Lung (tissue), 12 donors: ENCODE measurements around the gene AGBL4. TPM values are rescaled to one million over a fixed set of nuclear protein-coding genes. Genes with fewer than 3 reads are reported as not detected.

Experiments used
- ATAC-seq: fragments of 200-7000 bp; cut with Tn5 transposase; one replicate; pipeline ENCODE4 v1.9.1; 2020; ENCODE audit warnings: moderate number of reproducible peaks; ENCODE audit not compliant: insufficient read depth, low FRiP score
- DNase-seq, 3 donors: peaks; one replicate each; pipeline ENCODE4 v3.0.0-alpha.2; 2013 to 2017
- H3K27ac ChIP-seq, 2 donors: one replicate each; pipeline ENCODE4 v1.5.1; 2013; ENCODE audit warnings: mild to moderate bottlenecking in 2 of 2, moderate library complexity in 2 of 2, control low read depth in 1 of 2, inconsistent platforms in 1 of 2, low read depth in 1 of 2, low read length in 1 of 2
- H3K27me3 ChIP-seq, 3 donors: one replicate each; pipeline ENCODE4 v1.5.1; 2013; ENCODE audit warnings: low read length in 2 of 3; ENCODE audit not compliant: control insufficient read depth in 3 of 3, insufficient read depth in 3 of 3
- H3K36me3 ChIP-seq, 4 donors: one replicate each; pipeline ENCODE4 v1.5.1; 2013; ENCODE audit warnings: low read length in 4 of 4, mild to moderate bottlenecking in 1 of 4, moderate library complexity in 1 of 4; ENCODE audit not compliant: control insufficient read depth in 4 of 4, insufficient read depth in 4 of 4
- H3K4me1 ChIP-seq, 5 donors: one replicate each; pipeline ENCODE4 v1.5.1; 2013; ENCODE audit warnings: low read length in 5 of 5, mild to moderate bottlenecking in 2 of 5, moderate library complexity in 1 of 5; ENCODE audit not compliant: control insufficient read depth in 5 of 5, insufficient read depth in 5 of 5
- H3K4me3 ChIP-seq: one replicate; pipeline ENCODE4 v1.5.1; 2013; ENCODE audit warnings: mild to moderate bottlenecking, control low read depth, moderate library complexity
- H3K9ac ChIP-seq, 2 donors: one replicate each; pipeline ENCODE4 v1.5.1; 2013; ENCODE audit warnings: low read length in 2 of 2, control low read depth in 1 of 2; ENCODE audit not compliant: insufficient read depth in 1 of 2
- H3K9me3 ChIP-seq, 4 donors: one replicate each; pipeline ENCODE4 v1.5.1; 2013; ENCODE audit warnings: low read length in 3 of 4, mild to moderate bottlenecking in 1 of 4, moderate library complexity in 1 of 4; ENCODE audit not compliant: control insufficient read depth in 4 of 4, insufficient read depth in 3 of 4
- CTCF ChIP-seq: IDR thresholded peaks from 2 replicates; pipeline ENCODE4 v1.5.1; 2012; ENCODE audit warnings: mild to moderate bottlenecking; ENCODE audit errors: control extremely low read depth, extremely low read depth
- WGBS, 2 donors: extraction: QIAGEN DNeasy Blood & Tissue Kit; methylation state at CpG; one replicate each; pipeline ENCODE4 v1.1.7; 2013; 5-methylcytosine and 5-hydroxymethylcytosine counted together
- polyA plus RNA-seq, 2 donors: library from polyadenylated mRNA; stranded (reverse); fragments of 200-250 nt; gene quantifications; one replicate each; pipeline ENCODE4 v1.2.1, GENCODE V29; 2013
- total RNA-seq, 2 donors: library from RNA; depleted of rRNA in 1 of 2; stranded (reverse); fragments of >200 nt in 1 of 2; gene quantifications; one replicate each; pipeline ENCODE4 v1.2.1, GENCODE V29; 2014 to 2021
- donor health status: control.
- donor health status: control.
- donor health status: Bipolar disorder and iron deficiency.
- donor health status: healthy.
- donor health status: DM: yes; HTN: yes; CAD: no.

AGBL4 gene
- total and polyA plus RNA-seq, 4 donors: 0.24 to 7.5 (median 2.6) TPM

DNA sequence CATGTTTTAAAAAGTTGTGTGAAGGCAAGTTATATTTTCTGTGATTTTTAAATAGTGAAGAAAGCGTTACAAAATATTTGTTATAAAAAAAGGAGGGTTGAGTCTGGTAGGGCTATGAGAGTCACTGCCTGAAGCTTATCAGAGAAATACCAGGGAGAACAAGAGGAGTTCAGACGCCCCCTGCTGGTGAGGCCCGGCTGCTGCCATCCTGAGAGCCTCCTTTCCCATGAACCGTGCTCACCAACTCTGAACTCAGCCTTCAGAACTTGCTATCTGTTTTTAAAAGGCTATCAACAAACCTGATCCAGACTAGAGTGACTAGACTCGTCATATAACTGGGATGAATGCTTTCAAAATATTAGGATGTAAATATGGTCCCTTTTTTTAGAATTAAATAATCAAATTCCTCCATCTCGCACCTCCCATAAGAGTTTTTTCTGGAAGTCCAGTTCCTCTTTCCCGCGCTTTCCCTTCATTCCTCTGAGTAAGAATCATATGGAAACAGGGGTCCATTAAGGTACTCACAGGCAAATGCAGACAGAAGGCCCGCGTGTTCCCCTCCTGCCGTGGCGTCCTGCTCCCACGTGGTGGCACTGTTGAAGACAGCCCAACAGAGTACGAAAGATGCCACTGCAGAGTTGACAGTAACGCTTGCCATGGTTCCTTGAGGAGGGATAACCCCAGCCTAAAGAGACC lies 1525.5 kb downstream of the AGBL4 start:
- TF ChIP-seq CTCF: peak; percentile 82
- no peak overlapping the region for H3K9ac ChIP-seq
- peak; percentile 87 to 90 (median 90) for DNase-seq
- H3K36me3 ChIP-seq: no peaks in the 10 kb centered on the region
- H3K4me3 ChIP-seq: no peak overlapping the region
- 16 to 22% methylated on average over 15 of the region's 15 CpGs for WGBS, 2 donors
- no peaks in the 10 kb centered on the region for H3K9me3 ChIP-seq
- ATAC-seq: peak; percentile 75
- peaks cover 0 to 28% (median 7%) of the 10 kb centered on the region in 5 donors for H3K4me1 ChIP-seq
- no peaks in the 10 kb centered on the region for H3K27me3 ChIP-seq
- no peak overlapping the region for H3K27ac ChIP-seq

DNA sequence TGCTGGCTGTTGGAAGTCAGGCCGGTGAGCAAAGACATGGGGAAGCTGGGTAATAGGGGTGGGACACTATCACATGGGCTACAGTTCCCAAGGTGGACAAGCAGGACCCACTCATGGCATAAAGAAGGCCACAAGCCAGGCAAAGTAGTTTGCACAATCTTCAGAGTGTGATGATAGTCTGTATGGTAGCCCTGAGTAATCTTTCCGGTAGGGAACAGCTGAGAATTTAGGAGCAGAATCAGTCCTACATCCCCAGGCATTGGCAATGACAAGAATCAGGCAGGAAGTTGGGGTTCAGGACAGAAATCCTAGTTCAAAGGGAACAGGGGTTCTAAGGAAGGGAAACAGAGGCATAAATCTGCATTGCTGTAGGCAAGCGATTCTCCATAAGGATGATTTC lies 1527.8 kb downstream of the AGBL4 start:
- Histone ChIP-seq H3K4me3 (no peak overlapping the region), H3K27ac (no peak overlapping the region), H3K9ac (no peak overlapping the region), H3K4me1 (peaks cover 0 to 48% (median 14%) of the 10 kb centered on the region in 5 donors), H3K36me3 (no peaks in the 10 kb centered on the region), H3K27me3 (no peaks in the 10 kb centered on the region), H3K9me3 (no peaks in the 10 kb centered on the region)
- TF ChIP-seq CTCF: no peak
- 93 to 94% methylated on average over 3 of the region's 3 CpGs for WGBS, 2 donors
- DNase-seq (no peak), ATAC-seq (no peak)

- no peaks in the 10 kb centered on the region for H3K27me3 ChIP-seq
- H3K4me3 ChIP-seq: no peak overlapping the region
- TF ChIP-seq CTCF: no peak
- H3K9me3 ChIP-seq: no peaks in the 10 kb centered on the region
- H3K4me1 ChIP-seq: peaks cover 0 to 48% (median 14%) of the 10 kb centered on the region in 5 donors
- ATAC-seq: no peak
- no peak overlapping the region for H3K27ac ChIP-seq
- WGBS, 2 donors: 83 to 91% methylated on average over 1 of the region's 1 CpG
- H3K9ac ChIP-seq: no peak overlapping the region
- H3K36me3 ChIP-seq: no peaks in the 10 kb centered on the region
- no peak for DNase-seq
These were observed 1528.6 kb downstream of the AGBL4 start for GRCh38 chr1:48495166-48495565.
